ENCODE data around the gene CACNG5. TPM values are rescaled to one million over a fixed set of nuclear protein-coding genes. Genes with fewer than 3 reads are reported as not detected.

The CACNG5 gene
- total RNA-seq, 1 donor from 2014 or later, result not detected

DNA sequence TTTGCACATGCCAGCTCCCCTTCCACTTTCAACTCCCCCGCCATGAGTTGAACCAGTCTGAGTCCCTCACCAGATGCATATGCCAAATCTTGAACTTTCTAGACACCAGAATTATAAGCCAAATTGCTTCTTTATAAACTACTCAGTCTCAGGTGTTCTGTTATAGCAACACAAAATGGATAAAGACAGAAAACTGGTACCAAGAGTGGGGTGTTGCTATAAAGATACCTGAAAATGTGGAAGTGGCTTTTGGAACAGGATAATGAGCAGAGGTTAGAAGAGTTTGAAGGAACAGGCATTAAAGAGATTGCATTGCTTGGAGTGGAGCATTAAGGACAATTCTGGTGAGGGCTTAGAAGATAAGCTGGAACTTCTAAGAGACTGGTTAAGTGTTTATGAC is 17.2 kb upstream of the CACNG5 start:
- no peak for ATAC-seq
- intact Hi-C loops (cut with micrococcal nuclease), result no loop called here
- no peak for DNase-seq

DNA sequence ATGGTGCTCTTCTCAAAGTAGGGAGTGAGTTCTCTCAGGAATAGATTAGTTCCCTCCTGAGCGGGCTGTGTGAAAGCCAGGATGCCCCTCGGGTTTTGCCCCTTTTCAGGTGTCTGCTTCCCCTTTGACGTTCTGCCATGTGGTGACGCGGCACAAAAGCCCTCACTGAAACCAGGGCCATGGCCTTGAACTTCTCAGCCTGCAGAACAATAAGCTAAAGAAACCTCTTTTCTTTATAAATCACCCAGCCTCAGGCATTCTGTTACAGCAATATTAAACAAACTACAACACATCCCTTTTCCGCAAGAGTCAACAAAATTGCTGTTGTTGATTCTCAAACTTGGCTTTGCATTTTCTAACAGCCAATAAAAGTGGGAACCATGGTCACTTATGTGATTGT is 15.5 kb upstream of the CACNG5 start:
- DNase-seq (no peak), ATAC-seq (no peak)
- intact Hi-C loops (cut with micrococcal nuclease), result no loop called here

DNA sequence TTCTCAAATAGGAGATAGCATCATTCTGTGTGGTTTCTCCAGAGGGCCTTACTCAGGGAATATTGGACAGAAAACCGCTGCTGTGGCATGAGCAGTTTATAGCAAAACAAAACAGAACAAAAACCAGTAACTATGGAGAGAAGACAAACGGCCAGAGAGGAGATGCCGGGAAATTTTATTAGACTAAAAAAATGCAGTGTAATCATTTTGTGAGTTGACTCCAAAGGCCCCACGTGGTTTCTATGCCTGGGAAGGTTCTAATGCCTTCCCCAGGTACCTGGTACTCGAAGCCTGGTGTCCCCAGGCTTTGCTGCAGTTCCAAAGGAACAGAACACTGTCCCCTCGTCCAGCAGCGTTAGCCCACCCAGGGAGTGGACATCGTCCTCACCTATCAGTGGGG is 12.9 kb upstream of the CACNG5 start:
- no peak for ATAC-seq
- DNase-seq, result no peak
- intact Hi-C loops (cut with micrococcal nuclease), result no loop called here

DNA sequence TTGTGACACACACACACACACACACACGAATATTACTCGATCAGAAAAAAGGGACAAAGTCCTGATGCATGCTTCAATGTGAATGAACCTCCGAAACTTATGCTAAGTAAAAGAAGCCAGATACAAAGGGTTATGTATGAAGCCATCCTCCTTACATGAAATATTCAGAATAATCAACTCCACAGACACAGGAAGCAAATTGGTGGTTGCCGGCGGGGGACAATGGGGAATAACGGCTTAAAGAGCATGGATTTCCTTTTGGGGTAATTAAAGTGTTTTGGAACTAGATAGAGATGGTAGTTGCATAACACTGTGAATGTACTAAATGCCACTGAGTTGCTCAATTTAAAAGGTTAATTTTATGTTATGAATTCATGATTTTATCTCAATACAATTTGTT is 8.1 kb upstream of the CACNG5 start:
- DNase-seq (no peak), ATAC-seq (no peak)
- intact Hi-C loops (cut with micrococcal nuclease), result no loop called here

DNA sequence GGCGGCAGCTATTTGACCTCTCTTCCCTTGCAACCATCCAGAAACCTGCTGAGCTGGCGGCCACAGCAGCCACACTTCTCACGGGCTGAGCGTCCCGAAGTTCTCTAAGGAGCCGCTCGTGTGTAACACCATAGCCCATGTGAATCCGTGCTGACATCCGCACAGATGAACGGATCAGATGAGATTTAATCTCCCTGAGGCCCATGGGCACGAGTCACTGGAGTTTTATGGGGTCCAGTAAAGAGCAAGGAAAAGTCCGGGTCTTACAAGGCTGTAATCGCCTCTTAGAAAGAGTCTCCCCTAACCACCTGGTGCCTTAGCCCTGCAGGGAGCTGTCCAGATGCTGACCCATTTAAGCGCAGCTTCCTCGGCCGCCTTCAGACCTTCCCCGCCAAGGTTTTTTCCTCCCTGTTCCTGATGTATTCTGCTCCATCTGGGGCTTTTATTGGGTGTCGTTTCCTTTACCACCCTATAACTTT is 5.5 kb upstream of the CACNG5 start:
- intact Hi-C loops (cut with micrococcal nuclease), result no loop called here
- DNase-seq, result peak; percentile 43
- ATAC-seq, result peak; percentile 70

DNA sequence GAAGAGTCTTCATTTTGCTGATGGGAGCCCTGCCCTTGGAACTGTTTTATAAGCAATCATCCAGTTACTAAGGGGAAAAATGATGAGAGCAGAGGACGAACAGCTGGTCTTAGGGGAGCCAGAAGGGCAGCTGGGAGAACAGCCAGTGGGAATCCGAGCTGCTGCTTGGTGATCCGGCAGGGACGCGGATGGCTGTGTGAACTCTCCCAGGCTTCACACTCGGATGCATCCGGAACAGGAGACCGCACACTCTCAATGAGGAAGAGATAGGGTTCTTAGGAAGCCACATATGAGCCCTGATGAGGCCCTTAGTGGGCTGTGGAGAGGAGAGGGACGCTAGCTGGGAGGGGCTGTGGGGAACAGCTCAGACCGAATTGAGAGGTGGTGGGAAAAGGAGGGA is 5.0 kb upstream of the CACNG5 start:
- ATAC-seq (no peak), DNase-seq (no peak)
- intact Hi-C loops (cut with micrococcal nuclease), result no loop called here

DNA sequence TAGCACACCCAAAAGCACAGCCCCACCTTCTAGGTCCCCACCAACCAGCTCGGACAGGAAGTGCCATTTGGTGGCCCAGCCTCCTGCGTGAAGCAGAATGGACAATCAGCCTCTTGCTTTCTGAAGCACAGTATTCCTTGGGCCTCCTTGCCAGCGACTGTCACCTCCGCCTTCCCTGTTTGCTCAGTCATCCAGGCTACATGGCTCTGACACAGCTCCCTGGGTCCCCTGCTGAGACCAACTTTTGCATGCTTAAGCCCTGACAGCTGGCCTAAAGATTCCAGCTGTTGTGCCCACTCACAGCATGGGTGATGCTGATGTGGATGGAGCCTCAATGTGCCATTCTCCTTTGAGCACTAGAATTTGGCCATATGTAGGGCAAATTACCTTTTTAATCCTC is 4.5 kb upstream of the CACNG5 start:
- intact Hi-C loops (cut with micrococcal nuclease), result no loop called here
- no peak for DNase-seq

DNA sequence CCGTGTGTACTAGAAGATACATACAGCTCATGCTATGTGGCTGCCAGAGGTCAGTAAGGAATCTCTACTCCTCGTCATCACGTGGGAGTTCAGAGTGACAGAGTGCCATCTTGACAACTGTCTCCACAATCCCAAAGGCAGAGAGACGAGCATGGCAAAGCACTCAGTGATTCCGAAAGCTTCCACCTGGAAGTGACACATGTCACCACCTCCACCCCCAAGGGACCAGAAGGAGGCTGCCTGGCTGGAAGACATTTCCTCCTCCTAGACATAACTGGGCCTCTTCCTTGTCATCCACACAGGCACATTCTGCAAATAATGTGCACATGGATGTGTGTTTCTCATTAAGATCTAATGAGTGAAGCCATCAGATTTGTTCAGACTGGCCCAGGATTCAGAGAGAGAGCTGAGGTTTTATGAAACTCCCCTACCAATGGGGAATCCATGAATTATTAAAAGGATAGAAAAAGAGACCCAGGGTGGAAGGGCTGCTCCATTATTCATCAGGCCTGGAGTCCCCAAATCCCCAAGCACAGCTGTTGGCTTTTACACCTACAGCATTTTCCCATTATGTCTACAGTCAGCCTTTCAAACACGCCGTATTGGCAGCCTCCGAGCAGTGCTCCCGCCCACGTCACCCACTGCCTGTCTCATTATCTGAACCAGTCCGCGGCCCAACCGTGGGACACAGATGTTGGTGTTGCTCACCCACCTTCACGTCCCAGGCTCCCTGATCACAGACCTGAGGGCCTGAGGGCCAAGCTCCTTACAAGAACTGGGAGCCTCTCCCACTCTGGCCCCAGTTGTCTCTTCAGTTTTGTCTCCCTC is 3.3 kb upstream of the CACNG5 start:
- intact Hi-C loops (cut with micrococcal nuclease), result no loop called here
- no peak for DNase-seq
- no peak for ATAC-seq

More for the DNA sequence above, 4.5 kb upstream of the CACNG5 start:
- no peak for ATAC-seq

DNA sequence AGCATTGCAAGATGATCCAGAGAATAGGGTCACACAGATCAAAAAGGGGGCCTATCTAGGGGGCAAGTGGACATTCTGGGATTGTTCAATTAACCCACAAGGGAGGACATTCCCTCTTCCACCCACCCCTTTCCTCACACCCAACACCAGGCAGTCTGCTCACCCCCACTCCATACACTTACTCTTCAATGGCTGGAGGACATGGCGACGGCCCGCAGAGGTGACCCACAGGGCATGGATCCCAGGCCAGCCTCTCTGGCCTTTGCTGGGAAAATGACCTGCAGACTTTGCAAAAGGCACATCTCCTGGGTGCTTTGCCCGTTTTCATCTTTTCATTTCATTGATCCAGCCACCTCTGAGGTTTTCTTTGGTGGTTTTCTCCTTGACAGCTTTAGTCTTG is 1.7 kb upstream of the CACNG5 start:
- no peak for DNase-seq
- intact Hi-C loops (cut with micrococcal nuclease), result no loop called here
- ATAC-seq, result no peak

DNA sequence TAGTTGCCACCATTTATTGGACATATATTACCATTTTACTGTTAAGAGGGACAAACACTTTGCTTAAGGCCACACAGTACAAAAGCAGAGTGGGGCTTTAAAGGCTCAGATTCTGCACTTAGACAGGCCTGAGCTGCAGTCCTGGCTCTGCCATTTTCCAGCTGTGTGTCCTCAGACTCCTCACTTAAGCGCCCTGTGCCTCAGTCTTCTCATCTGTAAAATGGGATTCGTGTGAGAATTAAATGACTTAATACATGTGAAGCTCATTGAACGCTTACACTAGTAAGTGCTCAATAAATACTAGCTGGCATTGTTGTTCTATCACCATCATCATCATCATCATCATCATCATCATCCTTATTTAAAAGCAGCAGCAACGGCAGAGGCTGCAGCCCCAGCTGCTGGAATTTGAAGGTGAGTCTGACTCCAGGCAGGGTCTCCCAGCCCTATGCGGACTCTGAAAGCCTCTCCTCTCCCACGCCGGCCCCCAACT is 445 bp upstream of the CACNG5 start:
- intact Hi-C loops (cut with micrococcal nuclease), result no loop called here
- DNase-seq (no peak), ATAC-seq (no peak)

DNA sequence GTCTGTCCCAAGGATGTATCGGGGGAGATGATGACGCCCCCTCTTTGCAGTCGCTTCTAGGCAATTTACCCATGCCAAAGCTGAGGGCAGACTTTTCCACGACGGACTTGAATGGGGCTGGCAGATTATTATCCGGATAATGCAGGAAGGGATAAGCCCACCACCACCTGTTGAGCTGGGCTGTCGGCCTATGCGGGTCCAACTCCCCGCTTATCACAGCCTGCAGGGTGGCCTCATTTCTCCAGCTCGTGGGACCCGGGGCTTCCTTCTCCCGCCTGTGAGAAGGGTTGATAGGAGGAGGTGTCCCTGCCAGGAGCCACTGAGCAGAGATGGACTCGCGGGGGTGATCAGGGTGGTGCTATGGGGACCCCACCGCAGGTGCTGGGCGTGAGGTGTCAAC is 559 bp downstream of the CACNG5 start:
- no peak for DNase-seq
- no peak for ATAC-seq
- intact Hi-C loops (cut with micrococcal nuclease), result no loop called here

DNA sequence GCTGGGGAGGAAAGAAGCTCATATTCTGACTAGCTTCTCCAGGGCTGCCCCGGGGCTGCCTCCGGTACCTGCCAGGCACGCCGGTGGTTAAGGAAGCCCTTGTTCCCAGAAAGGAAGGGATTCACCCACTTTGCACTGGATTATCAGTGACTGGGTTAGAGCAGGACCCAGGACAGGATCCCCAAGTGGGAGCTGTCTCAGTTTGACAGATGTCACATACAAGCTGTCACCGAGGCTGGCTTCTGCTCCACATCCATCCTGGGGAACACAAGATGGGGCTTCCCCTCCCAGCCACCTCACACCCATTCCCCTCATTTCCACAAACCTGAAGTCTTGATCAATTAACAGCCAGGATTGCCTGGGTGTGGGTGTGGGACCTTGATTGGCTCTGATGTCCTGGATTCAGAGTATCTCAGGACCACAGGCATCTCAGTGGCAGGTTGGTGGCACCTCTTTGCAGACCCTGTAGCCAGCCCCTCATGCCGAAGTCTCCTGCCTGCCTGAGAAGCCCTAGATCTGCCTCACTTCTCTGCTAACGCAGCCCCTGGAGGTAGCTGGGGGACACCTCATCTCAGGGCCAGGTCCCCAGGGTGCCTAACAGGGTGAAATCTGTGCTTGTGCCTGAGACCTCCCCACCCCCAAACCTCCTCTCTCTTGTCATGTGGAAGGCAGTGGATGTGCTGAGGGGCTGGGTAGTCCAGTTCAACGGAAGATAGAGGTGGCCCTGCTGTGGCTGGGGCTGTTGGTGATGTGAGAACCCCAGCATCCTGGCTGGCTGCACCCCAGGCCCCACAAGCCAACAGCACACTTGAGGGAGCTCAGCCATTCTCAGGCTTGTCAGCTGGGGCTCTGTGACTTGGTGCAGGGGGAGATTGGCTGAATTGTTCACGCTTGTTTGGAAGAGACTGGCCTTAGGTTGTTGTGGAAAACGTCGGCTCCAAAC is 1.4 kb downstream of the CACNG5 start:
- intact Hi-C loops (cut with micrococcal nuclease), result no loop called here
- ATAC-seq (no peak), DNase-seq (no peak)

DNA sequence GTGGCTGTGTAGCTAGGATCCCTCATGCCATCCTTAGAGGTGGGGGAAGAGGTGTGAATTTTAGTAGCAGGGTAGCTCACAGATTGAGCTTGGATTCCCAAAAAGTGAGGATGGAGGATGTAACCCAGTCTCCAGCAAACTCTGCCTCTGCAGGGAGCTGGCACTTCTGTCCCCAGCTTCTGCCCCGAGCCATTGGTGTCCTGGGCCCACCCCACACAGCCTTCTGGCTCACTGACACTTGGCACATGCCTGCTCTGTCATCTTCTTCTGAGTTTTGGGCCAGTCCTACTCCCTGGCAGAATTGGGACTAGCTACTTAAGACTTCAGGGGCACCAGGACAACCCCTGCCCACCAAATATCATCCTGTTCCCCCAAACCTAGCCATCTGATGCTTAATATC is 2.3 kb downstream of the CACNG5 start:
- ATAC-seq (no peak), DNase-seq (no peak)
- intact Hi-C loops (cut with micrococcal nuclease), result no loop called here

DNA sequence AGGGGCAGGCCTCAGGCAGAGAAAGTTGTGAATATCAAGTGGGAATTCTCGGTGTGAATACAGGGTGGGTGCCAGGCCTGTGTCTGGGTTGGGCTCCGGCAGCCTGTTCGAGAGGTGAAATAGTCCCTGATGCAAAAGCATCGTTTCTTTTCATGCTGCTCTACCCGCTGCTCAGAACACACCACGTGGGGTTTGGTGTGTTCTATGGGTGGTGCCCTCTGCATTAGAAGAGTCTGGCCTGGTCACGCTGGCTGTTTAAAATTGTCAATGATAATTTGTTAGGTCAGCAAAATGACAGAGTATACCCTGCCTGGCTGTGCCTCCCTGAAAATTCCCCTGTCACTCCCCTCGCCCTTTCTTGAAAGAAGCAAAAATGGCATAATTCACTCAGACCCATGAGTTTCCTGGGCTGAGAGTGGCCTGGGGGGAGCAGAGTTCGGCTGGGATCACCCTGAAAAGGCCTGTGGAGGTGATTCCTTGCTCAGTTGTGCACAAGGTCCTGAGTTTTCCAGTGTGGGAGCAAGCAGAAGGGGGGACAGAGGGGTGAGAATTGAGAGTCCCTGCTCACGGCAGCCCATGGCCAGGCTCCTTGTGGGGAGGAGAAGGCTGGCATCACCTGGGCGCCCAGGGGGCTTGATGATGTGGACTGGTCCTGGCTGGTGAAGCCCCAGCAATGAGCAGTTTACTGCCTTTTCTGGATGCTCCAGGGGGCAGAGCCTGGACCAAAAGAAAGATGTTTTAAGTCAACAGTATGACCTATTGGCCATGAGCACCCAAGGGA is 3.2 kb downstream of the CACNG5 start:
- intact Hi-C loops (cut with micrococcal nuclease), result no loop called here
- no peak for DNase-seq

DNA sequence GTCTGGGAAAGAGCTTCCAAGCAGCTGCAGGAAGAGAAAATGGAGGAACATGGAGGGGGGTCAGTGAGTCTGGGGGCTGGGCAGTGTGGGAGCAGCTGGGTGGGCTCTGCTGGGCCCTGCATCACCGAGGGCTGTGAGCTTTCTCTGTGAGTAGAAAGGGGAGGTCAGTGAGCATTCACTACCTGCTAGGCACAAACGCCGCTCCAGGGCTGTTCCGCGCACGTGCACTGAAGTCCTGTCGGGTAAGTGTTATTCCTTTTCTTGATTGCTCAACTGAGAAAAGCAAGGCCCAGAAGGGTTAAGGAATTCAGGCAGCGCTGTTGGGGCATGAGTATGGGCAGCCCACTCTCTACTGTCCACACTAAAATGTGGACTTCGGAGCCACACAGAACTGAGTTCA is 4.7 kb downstream of the CACNG5 start:
- no peak for ATAC-seq
- intact Hi-C loops (cut with micrococcal nuclease), result no loop called here
- DNase-seq, result no peak

More for the DNA sequence above, 3.2 kb downstream of the CACNG5 start:
- no peak for ATAC-seq

DNA sequence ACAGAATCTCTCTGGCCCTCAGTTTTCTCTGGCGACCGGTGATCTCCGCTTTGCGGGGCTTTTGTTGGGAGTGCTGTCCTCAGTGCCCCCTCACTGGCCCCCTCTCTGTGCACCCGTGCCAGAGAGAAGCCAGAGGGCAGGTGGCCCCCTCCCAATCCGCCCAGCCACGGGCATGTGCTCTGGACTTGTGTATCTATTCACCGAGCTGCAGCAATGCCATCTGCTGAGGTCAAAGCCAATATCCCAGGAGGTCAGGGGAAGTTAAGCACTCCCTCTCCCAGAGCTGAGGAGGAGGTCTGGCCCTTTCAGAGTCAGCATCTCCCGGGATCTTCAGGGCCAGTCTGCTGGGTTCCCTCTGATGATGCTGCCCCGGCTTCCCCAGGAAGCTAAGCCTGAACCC is 5.1 kb downstream of the CACNG5 start:
- no peak for ATAC-seq
- intact Hi-C loops (cut with micrococcal nuclease), result no loop called here
- no peak for DNase-seq

DNA sequence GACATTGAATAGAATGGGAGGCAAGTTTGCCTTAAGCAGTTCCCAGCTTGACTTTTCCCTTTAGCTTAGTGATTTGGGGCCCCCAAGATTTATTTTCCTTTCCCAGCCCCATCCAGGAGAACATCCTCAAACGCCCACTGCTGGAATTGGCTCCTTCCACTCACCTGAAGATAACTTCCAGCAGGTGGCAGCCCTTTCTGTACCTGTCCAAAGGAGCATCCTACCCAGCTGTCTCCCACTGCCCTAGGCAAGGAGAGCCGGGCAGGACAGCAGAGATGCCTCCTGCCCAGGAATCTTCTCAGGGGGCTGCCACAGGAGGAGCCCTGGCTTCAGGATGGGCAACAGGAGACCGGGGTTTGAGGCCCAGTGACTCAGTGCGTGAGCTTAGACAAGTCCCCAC is 6.4 kb downstream of the CACNG5 start:
- ATAC-seq (no peak), DNase-seq (no peak)
- intact Hi-C loops (cut with micrococcal nuclease), result no loop called here

DNA sequence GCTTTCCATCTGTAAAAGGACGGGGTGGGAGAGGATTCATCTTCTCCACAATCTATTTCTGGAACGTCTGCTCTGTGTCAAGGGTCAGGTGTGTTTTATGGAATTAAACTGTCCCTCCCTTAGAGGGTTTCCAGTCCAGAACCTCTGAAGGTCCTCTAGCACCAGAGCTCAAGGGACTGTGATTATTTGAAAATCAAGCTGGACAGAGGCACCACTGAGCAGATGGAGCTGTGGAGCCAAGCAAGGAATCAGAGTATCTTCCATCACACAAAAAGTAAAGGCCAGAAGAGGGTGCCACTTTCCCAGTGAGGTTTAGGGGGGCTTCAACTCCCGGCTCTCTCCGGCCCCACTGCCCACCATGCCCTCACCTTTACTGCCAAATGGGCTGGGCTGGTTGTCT is 6.8 kb downstream of the CACNG5 start:
- DNase-seq (no peak), ATAC-seq (no peak)
- intact Hi-C loops (cut with micrococcal nuclease), result no loop called here

DNA sequence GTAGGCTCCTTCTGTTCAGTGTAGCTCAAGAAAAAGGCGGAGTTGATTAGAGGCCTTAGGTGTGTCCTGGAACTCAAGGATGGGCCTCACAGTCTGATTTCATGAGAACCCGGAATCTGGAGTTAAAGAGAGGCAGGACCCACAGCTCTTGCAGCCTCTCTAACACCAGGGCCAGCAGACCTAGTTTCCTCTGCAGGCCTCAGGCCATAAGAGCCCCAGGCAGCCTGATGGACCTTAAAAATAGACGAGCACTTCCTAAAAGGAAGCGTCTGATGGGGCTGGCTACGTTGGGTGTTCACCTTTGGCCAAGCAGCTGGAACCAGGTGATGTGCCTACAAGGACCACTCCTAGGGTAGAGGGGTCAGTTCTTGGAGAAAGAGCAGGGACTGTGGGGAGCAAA is 7.6 kb downstream of the CACNG5 start:
- ATAC-seq (no peak), DNase-seq (no peak)
- intact Hi-C loops (cut with micrococcal nuclease), result no loop called here

Measured in left ventricle myocardium superior (tissue), 1 donor.